GM19238 (cell line): ENCODE data around the gene FAM3D.
"Not testable (repeated sequence)": the region's sequence is repeated elsewhere in the genome, so short reads cannot be mapped to it uniquely, and the experiment has no call there.

Experiments
- DNase-seq: peaks from one replicate; pipeline ENCODE4 v3.0.0; 2011; ENCODE audit warnings: low spot score; ENCODE audit not compliant: insufficient read length

FAM3D gene

GRCh38 chr3:58683466-58683865 is 16.9 kb upstream of the FAM3D start:
- no peak for DNase-seq

- DNase-seq = no peak
Measured at GRCh38 chr3:58683001-58683458, 16.5 kb upstream of the FAM3D start.

GRCh38 chr3:58681863-58682262 is 15.3 kb upstream of the FAM3D start:
- DNase-seq = no peak

GRCh38 chr3:58680879-58681525 is 14.4 kb upstream of the FAM3D start:
- DNase-seq = no peak

- no peak for DNase-seq
Measured at GRCh38 chr3:58679974-58680666, 13.5 kb upstream of the FAM3D start.

- DNase-seq = no peak
Measured at GRCh38 chr3:58679446-58679845, 12.9 kb upstream of the FAM3D start.

- not testable (repeated sequence) for DNase-seq
Measured at GRCh38 chr3:58678177-58678970, 11.8 kb upstream of the FAM3D start.

- no peak for DNase-seq
Measured at GRCh38 chr3:58672880-58673279, 6.3 kb upstream of the FAM3D start.

- DNase-seq = no peak
Measured at GRCh38 chr3:58672451-58672850, 5.9 kb upstream of the FAM3D start.

- no peak for DNase-seq
Measured at GRCh38 chr3:58670506-58671135, 4.0 kb upstream of the FAM3D start.

- DNase-seq = no peak
Measured at GRCh38 chr3:58668247-58668646, 1.7 kb upstream of the FAM3D start.

- no peak for DNase-seq
Measured at GRCh38 chr3:58667704-58668103, 1.1 kb upstream of the FAM3D start.

GRCh38 chr3:58667229-58667628 is 655 bp upstream of the FAM3D start:
- DNase-seq = no peak

- DNase-seq = no peak
Measured at GRCh38 chr3:58665405-58665804, 1.2 kb downstream of the FAM3D start.

- no peak for DNase-seq
Measured at GRCh38 chr3:58664611-58665010, 2.0 kb downstream of the FAM3D start.

GRCh38 chr3:58661836-58662420 is 4.6 kb downstream of the FAM3D start:
- DNase-seq = no peak

- no peak for DNase-seq
Measured at GRCh38 chr3:58660998-58661397, 5.6 kb downstream of the FAM3D start.

GRCh38 chr3:58659051-58659675 is 7.4 kb downstream of the FAM3D start:
- no peak for DNase-seq

- no peak for DNase-seq
Measured at GRCh38 chr3:58658508-58658907, 8.1 kb downstream of the FAM3D start.

- no peak for DNase-seq
Measured at GRCh38 chr3:58657571-58658141, 8.9 kb downstream of the FAM3D start.
